ENCODE data around the gene CXXC1.

DNA sequence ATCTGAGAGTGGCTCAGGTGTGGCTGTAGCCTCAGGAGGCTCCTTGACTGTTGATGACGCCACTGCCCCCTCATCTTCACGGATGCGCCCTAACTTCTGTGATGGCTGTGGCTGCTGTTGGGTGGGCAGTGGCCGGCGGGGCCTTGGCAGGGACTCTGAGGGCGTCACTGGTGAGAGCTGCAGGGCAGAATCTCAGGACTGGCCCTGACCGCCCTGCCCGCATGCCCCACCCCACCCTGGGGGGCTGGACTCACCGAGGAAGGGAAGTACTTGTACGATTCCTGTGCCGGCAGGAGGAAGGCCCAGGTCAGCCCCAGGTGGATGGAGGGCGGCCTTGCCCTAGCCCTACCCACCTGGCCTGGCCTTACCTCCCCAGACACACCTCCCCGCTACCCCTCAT lies 2.4 kb downstream of the CXXC1 start:
- TF ChIP-seq YY1 (IDR thresholded peaks at IDR 0.05; ENCODE audit: insufficient read depth, insufficient read length) (no peak), ZNF274 (IDR thresholded peaks at IDR 0.05; ENCODE audit: low read depth, low read length) (no peak)

Measured in NT2/D1 (cell line).